K562 (cell line): Measurements from ENCODE around the gene ARHGAP9. TPM values are rescaled to one million over a fixed set of nuclear protein-coding genes. Genes with fewer than 3 reads are reported as not detected.
A peak's percentile ranks its signal among the peaks of the same experiment; 100 is the strongest.

ENCODE experiments used
- FOXP4 ChIP-seq: sonication (generic); formaldehyde crosslinking; IDR thresholded peaks from 2 replicates; pipeline ENCODE4 v1.8.0; 2022; ENCODE audit warnings: mild to moderate bottlenecking, missing genetic modification reagents, borderline replicate concordance
- GATA2 ChIP-seq: sonication (generic); formaldehyde crosslinking; IDR thresholded peaks from 2 replicates; pipeline ENCODE4 v1.4.0; 2020; ENCODE audit warnings: mild to moderate bottlenecking, missing genetic modification reagents
- NBN ChIP-seq: fragments of 450-650 bp; IDR thresholded peaks from 2 replicates; pipeline ENCODE4 v1.6.1; 2016; ENCODE audit warnings: low read depth, mild to moderate bottlenecking
- NFATC3 ChIP-seq: fragments of 450-650 bp; IDR thresholded peaks from 2 replicates; pipeline ENCODE4 v1.6.1; 2017; ENCODE audit warnings: mild to moderate bottlenecking
- NFE2 ChIP-seq: IDR thresholded peaks from 2 replicates; pipeline ENCODE4 v1.6.1; 2014; ENCODE audit warnings: antibody characterized with exemption, low read depth
- NFRKB ChIP-seq: fragments of 450-650 bp; IDR thresholded peaks from 2 replicates; pipeline ENCODE4 v1.6.1; 2016; ENCODE audit warnings: low read depth
- PHTF2 ChIP-seq: fragments of 250-450 bp; sonication (Bioruptor Pico); IDR thresholded peaks from 2 replicates; pipeline ENCODE4 v1.5.0; 2021; ENCODE audit warnings: mild to moderate bottlenecking
- SNAPC5 ChIP-seq: fragments of 250-450 bp; sonication (Bioruptor Pico); IDR thresholded peaks from 2 replicates; pipeline ENCODE4 v1.8.0; 2021; ENCODE audit warnings: moderate library complexity, mild to moderate bottlenecking, inconsistent platforms
- SNIP1 ChIP-seq: fragments of 450-650 bp; IDR thresholded peaks from 2 replicates; pipeline ENCODE4 v1.7.1; 2017; ENCODE audit warnings: low read depth, mild to moderate bottlenecking
- SP1 ChIP-seq: sonication (generic); formaldehyde crosslinking; IDR thresholded peaks from 2 replicates; pipeline ENCODE4 v1.8.1; 2022; ENCODE audit warnings: mild to moderate bottlenecking, missing genetic modification reagents
- TARDBP ChIP-seq: fragments of 450-650 bp; IDR thresholded peaks from 2 replicates; pipeline ENCODE4 v1.6.1; 2016
- TFAM ChIP-seq: fragments of 250-450 bp; sonication (Bioruptor Pico); conservative IDR thresholded peaks from 2 replicates; pipeline ENCODE4 v1.5.0; 2021; ENCODE audit warnings: mild to moderate bottlenecking, moderate library complexity
- ZBTB7A ChIP-seq: IDR thresholded peaks from 2 replicates; pipeline ENCODE4 v1.6.1; 2011; ENCODE audit warnings: low read depth, mild to moderate bottlenecking, low read length, moderate library complexity, borderline replicate concordance; ENCODE audit not compliant: control insufficient read depth
- ZNF324 ChIP-seq: fragments of 250-450 bp; sonication (Bioruptor Pico); IDR thresholded peaks from 2 replicates; pipeline ENCODE4 v1.4.0; 2020; ENCODE audit warnings: mild to moderate bottlenecking
- ZNF584 ChIP-seq: fragments of 200-800 bp; sonication (Bioruptor generic); IDR thresholded peaks from 2 replicates; pipeline ENCODE4 v1.6.1; 2016; ENCODE audit warnings: low read depth, mild to moderate bottlenecking, missing genetic modification characterization, missing compliant biosample characterization
- ZNF592 ChIP-seq: fragments of 450-650 bp; IDR thresholded peaks from 2 replicates; pipeline ENCODE4 v1.6.1; 2017; ENCODE audit warnings: antibody characterized with exemption, mild to moderate bottlenecking
- polyA plus RNA-seq, 8 experiments: library from polyadenylated mRNA; depleted of rRNA in 4 of 8; stranded (reverse) in 5 of 8; unstranded in 3 of 8; fragments of >200 nt; fragmentation: Nextera tagmentation in 2 of 8; fragmentation: Illumina TruSeq in 1 of 8; extraction: Ambion mirVana in 2 of 8; extraction: Trizol in 1 of 8; gene quantifications; 2 replicates each; pipeline versions ENCODE4 v1.2.1 to v1.2.3, GENCODE V29; 2011 to 2014; ENCODE audit warnings: inconsistent platforms in 1 of 8, missing spikeins in 1 of 8
- total RNA-seq, 7 experiments: library from RNA; depleted of rRNA in 6 of 7; stranded (reverse); fragments of >200 nt in 6 of 7; fragmentation: Illumina TruSeq in 2 of 7; extraction: Trizol in 2 of 7; gene quantifications; 2 replicates each; pipeline versions ENCODE4 v1.2.1 to v1.2.3, GENCODE V29; 2011 to 2021; ENCODE audit warnings: low replicate concordance in 1 of 7
- TF ChIP-seq, protein P1 (sequence below): fragments of 250-450 bp; sonication (Bioruptor Pico); IDR thresholded peaks from 2 replicates; pipeline ENCODE4 v1.5.0; 2020; ENCODE audit warnings: mild to moderate bottlenecking
- TF ChIP-seq, protein P2 (sequence below): fragments of 250-450 bp; sonication (Bioruptor Pico); IDR thresholded peaks from 2 replicates; pipeline ENCODE4 v1.9.0; 2021; ENCODE audit warnings: mild to moderate bottlenecking, inconsistent platforms

Gene ARHGAP9
- total and polyA plus RNA-seq, 9 of the 15 experiments (the other 6 are each of a cell fraction or from before 2014, with no cell fraction given), result 1.5 to 10.2 (median 5.1) TPM

DNA sequence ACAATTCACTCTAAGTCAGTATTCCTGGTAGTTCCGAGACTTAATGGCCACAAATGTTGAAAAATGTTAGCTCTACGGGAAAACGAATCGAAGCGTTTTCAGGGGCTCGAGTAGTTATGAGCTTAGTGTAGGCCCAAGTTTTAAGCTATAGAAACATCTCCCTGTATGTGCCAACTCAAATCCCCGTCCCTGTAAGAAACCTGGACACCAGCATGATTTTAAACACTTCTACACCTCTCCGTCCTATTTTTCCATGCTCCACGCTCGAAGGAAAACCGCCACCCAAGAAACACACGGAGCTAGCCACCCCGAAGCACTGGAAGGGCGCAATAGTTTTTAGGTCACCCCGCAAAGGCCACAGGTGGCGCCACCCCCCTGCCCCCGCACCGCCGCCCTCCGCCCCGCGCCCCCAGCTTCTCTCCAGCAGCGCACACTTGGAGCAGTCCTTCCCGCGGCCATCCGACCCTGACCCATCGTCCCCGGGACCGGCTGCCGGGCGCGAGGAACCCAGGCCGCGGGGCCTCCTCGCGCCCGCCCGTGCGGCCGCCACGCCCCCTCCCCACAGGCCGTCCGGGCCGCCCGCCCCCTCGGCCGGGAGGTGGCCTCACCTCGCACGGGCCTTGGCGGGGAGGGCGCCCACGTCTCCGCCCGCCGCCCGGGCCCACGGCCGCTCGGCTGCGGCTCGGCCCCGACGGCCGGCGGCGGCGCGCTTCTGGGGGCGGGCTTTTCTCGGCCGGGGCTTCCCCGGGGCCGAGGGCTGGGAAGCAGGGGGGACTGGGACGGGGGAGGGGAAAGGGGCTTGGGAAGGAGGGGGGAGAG, 49.3 kb downstream of the ARHGAP9 start (continued):
- TF ChIP-seq ZNF592 (0 out of 2 replicates have a peak, but pooled peaks have one; percentile 21), TARDBP (no peak), SNAPC5 (no peak), ZBTB7A (peak; percentile 87), SP1 (CRISPR knock-in tag) (no peak), NFE2 (no peak), TFAM (CRISPR knock-in tag) (no peak), NFRKB (peak; percentile 76; the same call in 1 of the 2 replicates), GATA2 (no peak), ZNF584 (CRISPR knock-in tag) (no peak), PHTF2 (CRISPR knock-in tag) (no peak), SNIP1 (no peak), FOXP4 (CRISPR knock-in tag) (no peak), NFATC3 (peak; percentile 72; the same call in 1 of the 2 replicates), NBN (no peak), ZNF324 (no peak)
- TF ChIP-seq, protein P1, sequence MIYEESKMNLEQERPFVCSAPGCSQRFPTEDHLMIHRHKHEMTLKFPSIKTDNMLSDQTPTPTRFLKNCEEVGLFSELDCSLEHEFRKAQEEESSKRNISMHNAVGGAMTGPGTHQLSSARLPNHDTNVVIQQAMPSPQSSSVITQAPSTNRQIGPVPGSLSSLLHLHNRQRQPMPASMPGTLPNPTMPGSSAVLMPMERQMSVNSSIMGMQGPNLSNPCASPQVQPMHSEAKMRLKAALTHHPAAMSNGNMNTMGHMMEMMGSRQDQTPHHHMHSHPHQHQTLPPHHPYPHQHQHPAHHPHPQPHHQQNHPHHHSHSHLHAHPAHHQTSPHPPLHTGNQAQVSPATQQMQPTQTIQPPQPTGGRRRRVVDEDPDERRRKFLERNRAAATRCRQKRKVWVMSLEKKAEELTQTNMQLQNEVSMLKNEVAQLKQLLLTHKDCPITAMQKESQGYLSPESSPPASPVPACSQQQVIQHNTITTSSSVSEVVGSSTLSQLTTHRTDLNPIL (CRISPR knock-in tag), result no peak
- TF ChIP-seq, protein P2, sequence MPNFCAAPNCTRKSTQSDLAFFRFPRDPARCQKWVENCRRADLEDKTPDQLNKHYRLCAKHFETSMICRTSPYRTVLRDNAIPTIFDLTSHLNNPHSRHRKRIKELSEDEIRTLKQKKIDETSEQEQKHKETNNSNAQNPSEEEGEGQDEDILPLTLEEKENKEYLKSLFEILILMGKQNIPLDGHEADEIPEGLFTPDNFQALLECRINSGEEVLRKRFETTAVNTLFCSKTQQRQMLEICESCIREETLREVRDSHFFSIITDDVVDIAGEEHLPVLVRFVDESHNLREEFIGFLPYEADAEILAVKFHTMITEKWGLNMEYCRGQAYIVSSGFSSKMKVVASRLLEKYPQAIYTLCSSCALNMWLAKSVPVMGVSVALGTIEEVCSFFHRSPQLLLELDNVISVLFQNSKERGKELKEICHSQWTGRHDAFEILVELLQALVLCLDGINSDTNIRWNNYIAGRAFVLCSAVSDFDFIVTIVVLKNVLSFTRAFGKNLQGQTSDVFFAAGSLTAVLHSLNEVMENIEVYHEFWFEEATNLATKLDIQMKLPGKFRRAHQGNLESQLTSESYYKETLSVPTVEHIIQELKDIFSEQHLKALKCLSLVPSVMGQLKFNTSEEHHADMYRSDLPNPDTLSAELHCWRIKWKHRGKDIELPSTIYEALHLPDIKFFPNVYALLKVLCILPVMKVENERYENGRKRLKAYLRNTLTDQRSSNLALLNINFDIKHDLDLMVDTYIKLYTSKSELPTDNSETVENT (CRISPR knock-in tag), result 0 out of 2 replicates have a peak, but pooled peaks have one; percentile 16
